GM19035 (cell line): ENCODE measurements around the gene ACSM2A.
"Not testable (repeated sequence)": the region's sequence is repeated elsewhere in the genome, so short reads cannot be mapped to it uniquely, and the experiment has no call there.

Source experiments
- ATAC-seq: cut with Tn5 transposase; IDR thresholded peaks from one replicate; pipeline ENCODE4 v1.9.1; 2021; ENCODE audit not compliant: unreplicated experiment

Gene ACSM2A

DNA sequence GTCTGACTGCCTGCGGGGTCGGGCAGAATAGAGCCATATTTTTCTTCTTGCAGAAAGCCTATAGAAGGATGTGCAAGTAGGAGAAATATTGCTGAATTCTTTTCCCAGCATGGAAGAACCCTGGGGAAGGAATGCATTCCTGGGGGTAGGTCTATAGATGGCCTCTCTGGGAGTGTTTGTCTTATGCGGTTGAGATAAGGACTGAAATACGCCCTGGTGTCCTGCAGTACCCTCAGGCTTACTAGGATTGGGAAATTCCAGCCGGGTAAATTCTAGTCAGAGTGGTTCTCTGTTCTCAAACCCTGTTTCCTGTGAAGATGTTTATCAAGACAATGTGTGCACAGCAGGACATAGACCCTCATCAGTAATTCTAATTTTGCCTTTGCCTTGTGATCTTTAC lies 2.3 kb downstream of the ACSM2A start:
- not testable (repeated sequence) for ATAC-seq

DNA sequence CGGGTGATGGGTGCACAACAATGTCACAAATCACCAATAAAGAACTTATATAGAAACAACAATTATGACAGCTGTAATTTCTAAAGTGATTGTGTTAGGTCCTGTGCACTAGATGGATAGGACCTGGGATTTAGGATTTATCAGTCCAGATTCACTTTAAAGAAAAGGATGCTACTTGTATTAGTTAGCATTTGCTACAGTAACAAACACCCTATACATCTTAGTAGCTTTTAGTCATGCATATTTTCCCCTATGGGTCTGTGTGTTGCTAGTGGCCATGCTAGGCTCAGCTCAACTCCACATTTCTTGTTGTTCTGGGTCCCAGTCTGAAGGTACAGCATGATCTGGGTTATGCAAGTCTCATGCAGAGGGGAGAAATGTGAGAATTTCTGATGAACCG lies 7.9 kb downstream of the ACSM2A start:
- not testable (repeated sequence) for ATAC-seq

DNA sequence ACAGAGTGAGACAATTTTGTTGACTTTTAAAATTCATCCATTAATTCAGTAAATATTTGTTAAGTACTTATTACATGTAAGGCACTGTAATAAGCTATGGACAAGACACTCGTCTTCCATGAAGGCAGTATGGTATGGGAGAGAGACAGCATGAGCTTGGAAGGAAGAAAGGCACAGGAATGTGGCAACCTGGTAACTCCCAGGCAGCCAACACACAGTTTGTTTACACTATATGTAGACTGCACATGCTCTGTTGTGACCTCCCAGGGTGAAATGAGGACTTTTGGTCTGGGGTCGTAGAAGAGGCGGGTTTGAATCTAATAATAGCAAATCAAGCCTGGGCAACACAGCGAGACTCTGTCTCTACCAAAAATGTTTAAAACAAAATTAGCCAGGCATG lies 9.0 kb downstream of the ACSM2A start:
- ATAC-seq, result not testable (repeated sequence)

DNA sequence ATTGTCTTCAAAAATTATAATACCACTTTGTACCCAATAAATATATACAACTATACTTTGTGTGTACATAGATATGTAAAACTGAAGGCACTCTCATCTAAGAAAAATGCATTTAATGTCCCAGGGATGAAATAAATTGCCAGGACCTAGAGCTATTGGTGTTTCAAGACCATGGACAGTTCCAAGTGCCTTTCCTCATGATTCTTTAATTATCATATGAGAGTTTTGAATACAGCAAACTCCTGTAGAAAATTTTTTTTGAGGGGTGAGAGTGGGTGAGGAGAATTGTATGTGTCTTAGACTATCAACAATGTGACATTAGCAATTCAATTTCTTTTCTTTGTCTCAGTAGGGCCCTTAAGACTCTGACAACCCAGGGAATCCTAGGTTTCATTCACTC lies 17.6 kb downstream of the ACSM2A start:
- not testable (repeated sequence) for ATAC-seq

DNA sequence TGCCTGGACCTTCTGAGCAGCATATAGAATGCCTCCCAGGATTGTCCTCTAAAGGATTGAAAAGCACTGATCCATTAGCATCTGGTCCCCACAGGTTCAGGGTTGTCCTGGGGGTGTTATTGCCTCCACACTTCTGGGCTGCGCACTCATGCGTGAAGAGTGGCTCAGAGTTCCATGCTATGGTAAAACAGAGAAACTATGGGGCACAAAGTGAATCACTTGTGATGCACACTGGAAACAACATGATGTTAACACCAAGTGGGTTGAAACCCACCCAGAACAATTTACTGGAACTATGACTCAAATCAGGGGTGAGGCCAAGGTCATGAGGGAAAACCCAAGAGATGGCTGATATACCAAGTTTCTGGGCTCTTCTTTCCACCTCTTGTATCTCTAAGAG lies 18.6 kb downstream of the ACSM2A start:
- ATAC-seq, result not testable (repeated sequence)

DNA sequence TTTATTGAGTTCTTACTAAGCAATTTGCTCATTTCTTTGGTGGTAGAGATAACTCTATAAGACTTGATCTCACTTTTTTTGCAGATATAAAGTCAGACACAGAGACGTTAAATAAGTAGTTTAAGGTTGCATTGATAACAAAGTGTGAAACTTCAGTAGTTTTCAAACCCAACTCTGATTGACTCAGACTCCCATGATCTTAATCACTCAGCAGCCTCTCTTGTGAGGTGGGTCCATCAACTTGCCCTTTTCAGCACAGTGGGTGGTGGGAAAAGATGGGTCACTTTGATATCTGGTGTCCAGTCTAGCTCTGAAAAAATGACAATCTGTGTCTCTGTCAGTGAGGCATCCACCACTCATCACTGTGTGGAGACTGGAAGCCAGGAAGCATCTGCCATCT lies 19.4 kb downstream of the ACSM2A start:
- not testable (repeated sequence) for ATAC-seq

DNA sequence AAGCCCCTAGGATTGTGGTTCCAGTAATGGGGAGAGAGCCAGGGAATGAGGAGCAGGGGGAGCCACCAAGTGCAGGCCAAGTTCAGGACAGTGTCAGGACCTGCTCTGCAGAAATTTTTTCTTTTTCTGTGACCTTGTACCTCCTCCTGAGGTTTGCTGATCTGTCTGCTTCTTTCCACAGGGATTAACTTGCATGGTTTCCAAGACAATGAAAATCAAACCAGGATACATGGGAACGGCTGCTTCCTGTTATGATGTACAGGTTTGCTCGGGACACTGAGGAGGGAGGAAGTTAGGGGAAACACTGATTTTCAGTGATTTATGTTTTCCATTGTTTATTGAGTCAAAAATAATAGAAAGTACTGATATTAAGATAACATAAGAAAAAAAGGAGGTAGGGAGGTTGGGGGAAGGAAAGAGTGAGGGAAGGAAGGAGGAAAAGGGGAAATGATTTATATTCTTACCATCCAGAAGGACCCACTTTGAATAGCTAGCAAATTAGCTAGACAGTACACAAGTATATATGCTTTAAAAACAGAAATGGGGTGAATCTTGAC lies 25.9 kb downstream of the ACSM2A start:
- ATAC-seq, result not testable (repeated sequence)

DNA sequence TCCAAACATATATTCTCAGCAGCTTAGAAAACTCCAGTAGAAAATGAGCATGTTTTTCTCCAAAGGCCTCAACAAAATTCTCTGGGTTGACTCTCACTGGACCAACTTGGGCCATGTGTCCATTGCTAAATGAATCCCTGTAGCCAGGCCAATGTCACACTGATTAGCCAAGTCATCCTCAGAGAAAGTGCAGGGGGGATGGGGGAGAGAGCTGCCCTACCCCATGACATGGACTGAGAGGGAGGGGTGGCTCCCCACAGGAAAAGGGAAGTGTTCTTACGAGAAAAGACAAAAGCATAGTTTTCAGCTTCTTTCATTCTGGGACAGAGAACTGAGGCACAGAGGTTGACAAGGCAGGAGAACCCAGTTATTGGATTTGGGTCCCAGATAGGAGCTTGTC lies 32.7 kb downstream of the ACSM2A start:
- not testable (repeated sequence) for ATAC-seq

DNA sequence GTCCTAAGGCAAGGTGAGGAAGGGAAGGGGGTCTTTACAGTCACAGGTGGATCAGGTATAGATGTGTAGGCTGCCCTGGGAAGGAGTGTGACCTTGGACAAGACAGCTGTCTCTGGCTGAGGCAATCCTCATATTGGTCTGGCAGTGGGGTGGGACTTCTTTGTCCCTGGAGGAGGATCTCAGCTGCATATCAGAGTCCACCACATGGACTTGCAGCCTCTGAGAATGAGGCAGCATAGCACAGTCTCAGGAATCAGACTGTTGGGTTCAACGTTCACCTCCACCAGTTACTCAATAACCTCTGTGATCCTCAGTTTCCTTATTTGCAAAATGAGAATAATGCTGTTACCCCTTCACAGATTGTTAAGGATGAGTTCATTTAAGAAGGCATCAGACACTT lies 33.4 kb downstream of the ACSM2A start:
- no peak for ATAC-seq

DNA sequence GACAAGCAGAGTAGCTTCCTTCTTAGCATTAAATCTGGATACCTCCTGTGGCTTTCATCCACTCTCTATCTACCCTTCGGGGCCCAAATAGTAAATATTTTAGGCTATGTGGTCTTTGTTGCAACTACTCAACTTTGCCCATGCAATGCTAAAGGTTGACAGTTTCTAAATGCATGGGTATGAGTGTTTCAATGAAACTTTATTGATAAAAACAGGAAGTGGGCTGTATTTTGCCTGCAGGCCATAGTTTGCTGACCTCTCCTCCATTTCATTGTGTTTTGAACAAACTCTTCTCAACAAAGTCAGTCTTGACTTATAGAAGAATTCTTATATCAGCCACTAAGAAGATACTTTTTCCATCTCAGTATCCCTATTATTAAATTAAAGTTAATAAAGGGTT lies 34.1 kb downstream of the ACSM2A start:
- no peak for ATAC-seq

DNA sequence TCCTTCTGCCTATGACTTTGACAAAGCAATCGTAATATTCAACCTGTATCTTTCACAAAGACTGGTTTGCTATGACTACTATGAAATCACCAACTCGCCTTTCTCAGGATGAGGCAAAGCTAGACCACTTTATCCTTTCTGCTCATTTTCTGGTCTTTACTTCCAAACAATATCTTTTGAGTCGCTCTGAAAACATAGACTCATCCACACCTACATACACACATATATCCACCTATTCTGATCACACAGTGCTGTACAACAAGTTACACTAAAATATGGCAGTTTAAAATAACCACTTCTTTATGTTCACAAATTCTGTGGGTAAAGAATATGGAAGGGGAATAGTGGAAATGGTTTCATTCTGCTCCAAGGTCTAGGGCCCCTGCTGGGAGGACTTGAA lies 39.7 kb downstream of the ACSM2A start:
- not testable (repeated sequence) for ATAC-seq

DNA sequence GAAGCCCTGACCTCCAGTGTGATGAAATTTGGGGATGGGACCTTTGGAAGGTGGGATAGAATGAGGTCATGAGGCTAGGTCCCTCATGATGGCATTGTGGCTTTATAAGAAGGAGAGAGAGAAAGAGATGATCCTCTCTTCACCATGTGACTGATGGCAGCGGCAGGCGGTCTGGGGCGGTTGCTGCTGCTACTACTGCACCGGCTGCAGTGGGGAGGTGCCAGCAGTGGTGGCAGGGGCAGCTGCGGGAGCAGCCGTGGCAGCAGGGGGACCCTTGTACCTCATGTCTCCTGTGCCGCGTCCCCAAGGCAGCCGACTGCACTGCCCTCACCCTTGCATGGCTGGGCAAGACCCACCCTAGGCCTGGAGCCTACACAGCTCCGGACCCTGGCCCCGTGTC lies 40.1 kb downstream of the ACSM2A start:
- not testable (repeated sequence) for ATAC-seq

DNA sequence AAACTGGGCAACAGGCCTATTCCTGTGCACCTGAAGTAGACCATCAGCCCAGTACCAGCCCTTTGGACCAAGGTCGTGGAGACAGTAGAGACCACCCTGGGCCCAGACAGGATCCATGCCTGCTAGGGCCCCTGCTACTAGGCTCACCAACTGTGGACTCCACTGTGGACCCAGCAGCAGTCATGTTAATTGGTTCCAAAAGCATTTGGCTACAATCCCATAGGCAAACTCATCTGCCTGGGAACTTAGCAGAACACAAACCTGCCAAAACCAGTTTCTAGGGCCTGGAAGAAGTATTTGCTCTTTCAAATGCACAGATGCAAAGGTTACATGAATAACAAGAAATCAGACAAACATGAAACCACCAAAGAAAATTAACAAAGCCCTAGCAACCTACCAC lies 53.1 kb downstream of the ACSM2A start:
- ATAC-seq, result no peak

DNA sequence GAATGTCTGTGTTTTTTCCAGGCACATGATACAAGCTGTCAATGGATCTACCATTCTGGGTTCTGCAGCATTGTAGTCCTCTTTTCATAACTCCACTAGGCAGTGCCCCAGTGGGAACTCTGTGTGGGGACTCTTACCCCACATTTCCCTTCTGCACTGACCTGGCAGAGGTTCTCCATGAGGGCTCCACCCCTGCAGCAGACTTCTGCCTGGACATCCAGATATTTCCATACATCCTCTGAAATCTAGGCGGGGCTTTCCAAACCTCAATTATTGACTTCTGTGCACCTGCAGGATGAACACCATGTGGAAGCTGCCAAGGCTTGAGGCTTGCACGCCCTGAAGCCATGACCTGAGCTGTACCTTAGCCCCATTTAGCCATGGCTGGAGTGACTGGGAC lies 56.0 kb downstream of the ACSM2A start:
- no peak for ATAC-seq

DNA sequence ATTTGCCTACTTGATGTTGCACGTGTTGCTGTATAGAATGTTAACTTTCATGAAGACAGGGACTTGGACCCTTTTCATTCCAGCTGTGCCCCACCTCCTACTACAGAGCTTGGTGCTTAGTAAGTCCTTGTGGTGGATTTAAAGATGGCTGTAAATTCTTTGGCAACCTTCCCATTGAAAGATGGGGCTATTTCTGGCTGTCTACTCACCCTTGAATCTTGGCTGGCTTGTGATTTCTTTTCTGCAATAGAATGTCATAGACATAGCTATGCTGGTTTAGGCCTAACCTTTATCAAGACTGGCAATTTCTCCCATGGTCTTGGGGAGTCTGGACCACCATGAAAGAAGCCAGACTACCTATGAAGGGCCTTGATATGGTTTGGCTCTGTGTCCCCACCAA lies 59.0 kb downstream of the ACSM2A start:
- ATAC-seq, result no peak

DNA sequence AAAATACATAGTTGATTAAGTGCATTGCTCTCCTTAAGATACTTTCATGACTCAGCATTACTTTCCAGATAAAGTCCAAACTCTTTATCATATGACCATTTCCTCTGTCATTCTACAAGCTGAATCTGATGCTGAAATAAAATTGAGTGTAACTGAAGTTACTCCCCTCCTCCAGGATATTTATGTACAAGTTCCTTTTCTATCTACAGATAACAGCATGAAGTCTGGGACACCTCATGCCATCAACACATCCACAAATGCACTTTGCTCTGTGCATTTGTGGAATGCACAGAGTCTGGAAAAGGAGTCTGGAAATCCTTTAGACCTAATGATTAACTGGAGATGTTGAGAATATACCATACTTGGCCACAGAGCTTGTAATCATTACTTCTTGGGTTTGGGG lies 64.4 kb downstream of the ACSM2A start:
- ATAC-seq, result no peak

DNA sequence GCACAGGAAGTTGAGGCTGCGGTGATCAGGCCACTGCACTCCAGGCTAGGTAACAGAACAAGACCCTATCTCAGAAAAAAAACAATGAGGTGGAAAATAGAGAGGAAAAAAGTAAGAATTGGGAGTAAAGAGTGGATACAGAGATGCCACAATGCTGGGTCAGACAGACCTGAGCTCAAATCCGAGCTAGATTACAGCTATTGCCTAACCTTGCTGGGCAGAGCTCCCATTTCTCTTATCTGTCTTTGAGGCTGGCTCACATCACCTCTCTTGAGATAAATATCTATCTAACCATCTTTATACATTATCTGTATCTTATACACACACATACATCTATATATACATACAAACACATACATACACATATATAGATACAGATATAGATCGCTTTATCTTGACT lies 65.8 kb downstream of the ACSM2A start:
- no peak for ATAC-seq

DNA sequence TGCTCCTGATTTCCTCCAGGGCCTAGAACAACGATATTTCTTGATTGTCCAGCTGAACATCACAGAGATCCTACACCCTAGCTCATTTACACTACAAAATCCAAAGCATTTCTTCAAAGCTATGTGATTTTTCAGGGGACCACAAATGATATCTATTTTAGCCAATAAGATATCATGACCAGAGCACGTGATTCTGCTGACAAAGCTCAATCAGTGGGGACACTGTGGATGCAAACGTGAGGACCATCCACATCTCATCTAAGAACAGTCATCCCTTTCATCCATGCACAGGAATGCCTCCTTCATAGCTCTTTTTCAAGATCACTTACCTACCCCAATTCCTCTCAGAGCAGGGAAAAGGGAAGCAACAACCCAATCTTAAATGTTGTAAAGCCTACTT lies 67.9 kb downstream of the ACSM2A start:
- ATAC-seq, result no peak

DNA sequence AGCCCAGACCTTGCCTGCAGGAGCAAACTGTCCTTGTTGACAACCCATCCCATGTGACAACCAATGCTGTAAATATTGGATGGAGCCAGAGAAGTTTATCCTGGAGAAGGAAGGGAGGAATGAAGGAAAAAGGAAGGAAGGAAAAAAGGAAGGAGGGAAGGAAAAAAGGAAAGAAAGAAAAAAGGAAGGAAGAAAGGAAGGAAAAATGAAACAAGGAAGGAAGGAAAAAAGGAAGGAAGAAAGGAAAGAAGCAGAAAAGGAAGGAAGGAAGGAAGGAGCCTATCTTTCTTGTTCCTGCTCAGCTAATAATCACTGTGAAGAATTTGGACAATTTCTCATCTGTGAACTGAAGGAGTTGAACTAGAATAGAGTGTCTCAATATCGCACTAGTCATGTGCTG lies 68.8 kb downstream of the ACSM2A start:
- no peak for ATAC-seq

DNA sequence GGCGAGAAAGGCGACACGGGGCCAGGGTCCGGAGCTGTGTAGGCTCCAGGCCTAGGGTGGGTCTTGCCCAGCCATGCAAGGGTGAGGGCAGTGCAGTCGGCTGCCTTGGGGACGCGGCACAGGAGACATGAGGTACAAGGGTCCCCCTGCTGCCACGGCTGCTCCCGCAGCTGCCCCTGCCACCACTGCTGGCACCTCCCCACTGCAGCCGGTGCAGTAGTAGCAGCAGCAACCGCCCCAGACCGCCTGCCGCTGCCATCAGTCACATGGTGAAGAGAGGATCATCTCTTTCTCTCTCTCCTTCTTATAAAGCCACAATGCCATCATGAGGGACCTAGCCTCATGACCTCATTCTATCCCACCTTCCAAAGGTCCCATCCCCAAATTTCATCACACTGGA lies 80.5 kb downstream of the ACSM2A start:
- ATAC-seq, result not testable (repeated sequence)

DNA sequence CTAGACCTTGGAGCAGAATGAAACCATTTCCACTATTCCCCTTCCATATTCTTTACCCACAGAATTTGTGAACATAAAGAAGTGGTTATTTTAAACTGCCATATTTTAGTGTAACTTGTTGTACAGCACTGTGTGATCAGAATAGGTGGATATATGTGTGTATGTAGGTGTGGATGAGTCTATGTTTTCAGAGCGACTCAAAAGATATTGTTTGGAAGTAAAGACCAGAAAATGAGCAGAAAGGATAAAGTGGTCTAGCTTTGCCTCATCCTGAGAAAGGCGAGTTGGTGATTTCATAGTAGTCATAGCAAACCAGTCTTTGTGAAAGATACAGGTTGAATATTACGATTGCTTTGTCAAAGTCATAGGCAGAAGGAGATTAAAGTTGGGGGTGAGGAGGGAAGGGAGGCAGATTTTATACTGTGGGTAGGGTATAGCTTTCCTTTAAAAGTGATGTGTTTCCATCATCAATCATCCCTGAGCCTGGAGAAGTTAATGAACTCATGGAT lies 81.0 kb downstream of the ACSM2A start:
- not testable (repeated sequence) for ATAC-seq

DNA sequence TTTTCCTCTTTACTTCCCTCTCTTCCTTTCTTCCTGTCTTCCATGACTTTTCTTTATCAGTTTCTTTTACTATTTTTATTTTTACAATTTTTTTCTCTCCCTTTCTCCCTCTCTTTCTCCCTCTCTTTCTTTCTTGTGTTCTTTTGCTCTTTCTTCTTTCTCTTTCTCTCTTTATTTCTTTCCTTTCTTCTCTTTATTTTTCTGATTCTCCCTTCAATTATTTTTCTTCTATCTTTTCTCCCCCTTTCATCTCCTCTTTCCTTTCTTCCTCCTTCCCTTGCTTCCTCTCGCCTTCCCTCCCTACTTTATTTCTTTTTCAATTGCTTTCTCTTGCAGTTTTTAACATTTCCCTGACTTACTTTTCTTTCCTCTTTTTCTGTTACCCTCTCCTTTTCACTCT lies 85.3 kb downstream of the ACSM2A start:
- not testable (repeated sequence) for ATAC-seq
